Breast epithelium (tissue), 4 donors: ENCODE data around the gene FBXO11. TPM values are rescaled to one million over a fixed set of nuclear protein-coding genes. Genes with fewer than 3 reads are reported as not detected.

Experiments used
- DNase-seq, 2 donors: peaks; one replicate each; pipeline ENCODE4 v3.0.0-alpha.2; 2019; ENCODE audit warnings: low spot score in 2 of 2
- H3K27ac ChIP-seq, 2 donors: fragments of 200-600 bp; sonication (generic) in 1 of 2; one replicate each; pipeline ENCODE4 v1.5.1; 2016 to 2019; ENCODE audit warnings: mild to moderate bottlenecking in 1 of 2
- H3K27me3 ChIP-seq, 2 donors: fragments of 200-600 bp; sonication (generic) in 1 of 2; one replicate each; pipeline versions ENCODE4 v1.5.1 to v1.6.0; 2017 to 2019; ENCODE audit warnings: control low read depth in 1 of 2, mild to moderate bottlenecking in 1 of 2
- H3K36me3 ChIP-seq: fragments of 200-600 bp; one replicate; pipeline ENCODE4 v1.5.1; 2019
- H3K4me1 ChIP-seq, 2 donors: fragments of 200-600 bp; sonication (generic); one replicate each; pipeline ENCODE4 v1.5.1; 2016 to 2019; ENCODE audit warnings: control low read depth in 1 of 2
- H3K4me3 ChIP-seq, 3 donors: fragments of 200-600 bp; sonication (generic); 1 replicate in 2 of 3; 2 replicates in 1 of 3; pipeline ENCODE4 v1.5.1; 2016 to 2019; ENCODE audit warnings: mild to moderate bottlenecking in 3 of 3, moderate library complexity in 2 of 3
- H3K9me3 ChIP-seq, 2 donors: fragments of 200-600 bp; sonication (generic) in 1 of 2; one replicate each; pipeline ENCODE4 v1.5.1; 2016 to 2019; ENCODE audit warnings: control low read depth in 1 of 2
- CTCF ChIP-seq, 3 donors: fragments of 450-650 bp; IDR thresholded peaks; one replicate each; pipeline ENCODE4 v1.5.1; 2016 to 2017; ENCODE audit warnings: antibody characterized with exemption in 3 of 3, mild to moderate bottlenecking in 3 of 3, moderate library complexity in 3 of 3
- POLR2A ChIP-seq: fragments of 450-650 bp; IDR thresholded peaks from one replicate; pipeline ENCODE4 v1.6.1; 2016; ENCODE audit warnings: antibody characterized with exemption, mild to moderate bottlenecking, moderate library complexity
- POLR2AphosphoS5 ChIP-seq, 3 donors: sonication (generic); formaldehyde crosslinking; IDR thresholded peaks; one replicate each; pipeline ENCODE4 v1.6.1; 2017; ENCODE audit warnings: antibody characterized with exemption in 3 of 3
- intact Hi-C: fragments of 100-400 bp; cut with DNase I; formaldehyde crosslinking; loops from one replicate; pipeline ENCODE4 v1.15.1; 2023; ENCODE audit warnings: low total_unique reads
- total RNA-seq, 3 donors: library from RNA; depleted of rRNA; stranded (reverse); fragments of >200 nt; gene quantifications; one replicate each; pipeline ENCODE4 v1.1.0, GENCODE V29; 2016

Gene FBXO11
- total RNA-seq, 3 donors from 2014 or later = 59.3 to 71.7 (median 63.8) TPM

GRCh38 chr2:47782671-47783485 lies 123.4 kb downstream of the FBXO11 start, which contains the start of gene MSH6:
MSH6 (plus strand) TSS chr2:47783145; CDS start chr2:47783234, 89 bp downstream.
- Histone ChIP-seq H3K4me3 (peak within 1 kb of the TSS; percentile 92 to 94 (median 93)), H3K9me3 (no peaks in the 10 kb centered on the region), H3K36me3 (no peaks in the 10 kb centered on the region), H3K4me1 (peaks cover 0 to 3% of the 10 kb centered on the region in 2 donors), H3K27ac (peak within 1 kb of the TSS; percentile 90 to 95), H3K27me3 (no peaks in the 10 kb centered on the region)
- peak; percentile 80 to 82 for DNase-seq
- intact Hi-C loops = loop anchor here (5.0 kb wide), 1 partner anchor 304 kb away; no protein-coding TSS in a partner anchor
- TF ChIP-seq CTCF (IDR thresholded peaks at IDR 0.05) (no peak), POLR2A (peak; percentile 50), POLR2AphosphoS5 (IDR thresholded peaks at IDR 0.05) (peak; percentile 46 to 69 (median 65))

- intact Hi-C loops = loop anchor here (5.0 kb wide), 1 partner anchor 305 kb away; no protein-coding TSS in a partner anchor
- peak overlapping the region; percentile 92 to 94 (median 93) for H3K4me3 ChIP-seq
- no peak for TF ChIP-seq POLR2A
- TF ChIP-seq CTCF (IDR thresholded peaks at IDR 0.05) = no peak
- TF ChIP-seq POLR2AphosphoS5 (IDR thresholded peaks at IDR 0.05) = no peak
- H3K36me3 ChIP-seq = no peaks in the 10 kb centered on the region
- peaks cover 0 to 3% of the 10 kb centered on the region in 2 donors for H3K4me1 ChIP-seq
- H3K27me3 ChIP-seq = no peaks in the 10 kb centered on the region
- peak overlapping the region; percentile 90 to 95 for H3K27ac ChIP-seq
- no peak for DNase-seq
- H3K9me3 ChIP-seq = no peaks in the 10 kb centered on the region
Measured at GRCh38 chr2:47782381-47782670, 124.0 kb downstream of the FBXO11 start.

GRCh38 chr2:47779426-47779790 lies 126.9 kb downstream of the FBXO11 start:
- H3K27me3 ChIP-seq = no peaks in the 10 kb centered on the region
- H3K36me3 ChIP-seq = no peaks in the 10 kb centered on the region
- no peak for DNase-seq
- no peaks in the 10 kb centered on the region for H3K4me1 ChIP-seq
- no peak overlapping the region for H3K4me3 ChIP-seq
- intact Hi-C loops = no loop called here
- no peak for TF ChIP-seq POLR2A
- no peak for TF ChIP-seq CTCF (IDR thresholded peaks at IDR 0.05)
- no peak for TF ChIP-seq POLR2AphosphoS5 (IDR thresholded peaks at IDR 0.05)
- no peaks in the 10 kb centered on the region for H3K9me3 ChIP-seq
- no peak overlapping the region for H3K27ac ChIP-seq

GRCh38 chr2:47778698-47779425 lies 127.4 kb downstream of the FBXO11 start:
- TF ChIP-seq CTCF (IDR thresholded peaks at IDR 0.05) = no peak
- TF ChIP-seq POLR2AphosphoS5 (IDR thresholded peaks at IDR 0.05) = no peak
- TF ChIP-seq POLR2A = no peak
- intact Hi-C loops = no loop called here

More at GRCh38 chr2:47778698-47779425, 127.4 kb downstream of the FBXO11 start:
- H3K4me3 ChIP-seq = no peak overlapping the region
- H3K9me3 ChIP-seq = no peaks in the 10 kb centered on the region
- no peaks in the 10 kb centered on the region for H3K27me3 ChIP-seq
- no peak for DNase-seq
- no peak overlapping the region for H3K27ac ChIP-seq
- no peaks in the 10 kb centered on the region for H3K36me3 ChIP-seq
- H3K4me1 ChIP-seq = no peaks in the 10 kb centered on the region
